Measurements from ENCODE around the gene ARHGEF16.

ARHGEF16 gene

GRCh38 chr1:3509721-3510120 is 55.3 kb downstream of the ARHGEF16 start:
- POLR2A ChIA-PET: no interaction called here
- CTCF ChIA-PET: no interaction called here
- Histone ChIP-seq H3K9me3 (ENCODE audit: control insufficient read depth, insufficient read depth, low read depth, low read length) (no peaks in the 10 kb centered on the region), H3K4me3 (ENCODE audit: low read depth, low read length) (no peak overlapping the region), H3K27ac (ENCODE audit: extremely low read depth, low read depth, low read length) (no peak overlapping the region), H3K4me1 (ENCODE audit: control insufficient read depth, insufficient read depth, low read length) (no peaks in the 10 kb centered on the region), H3K36me3 (ENCODE audit: control insufficient read depth in 2 of 2, insufficient read depth in 1 of 2, low read length in 2 of 2) (no peaks in the 10 kb centered on the region)
- TF ChIP-seq ZNF138 (tag by site-specific recombination; IDR thresholded peaks at IDR 0.05; ENCODE audit: borderline replicate concordance) (no peak), GLIS1 (tag by site-specific recombination; IDR thresholded peaks at IDR 0.05) (no peak), ZEB2 (tag by site-specific recombination; IDR thresholded peaks at IDR 0.05) (no peak), ZNF777 (tag by site-specific recombination; IDR thresholded peaks at IDR 0.05; ENCODE audit: borderline replicate concordance) (no peak)
- TF ChIP-seq, protein P1, sequence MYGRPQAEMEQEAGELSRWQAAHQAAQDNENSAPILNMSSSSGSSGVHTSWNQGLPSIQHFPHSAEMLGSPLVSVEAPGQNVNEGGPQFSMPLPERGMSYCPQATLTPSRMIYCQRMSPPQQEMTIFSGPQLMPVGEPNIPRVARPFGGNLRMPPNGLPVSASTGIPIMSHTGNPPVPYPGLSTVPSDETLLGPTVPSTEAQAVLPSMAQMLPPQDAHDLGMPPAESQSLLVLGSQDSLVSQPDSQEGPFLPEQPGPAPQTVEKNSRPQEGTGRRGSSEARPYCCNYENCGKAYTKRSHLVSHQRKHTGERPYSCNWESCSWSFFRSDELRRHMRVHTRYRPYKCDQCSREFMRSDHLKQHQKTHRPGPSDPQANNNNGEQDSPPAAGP (tag by site-specific recombination; IDR thresholded peaks at IDR 0.05): no peak

- H3K4me3 ChIP-seq (ENCODE audit: low read depth, low read length): no peak overlapping the region
Observed at GRCh38 chr1:3510136-3510955, 55.9 kb downstream of the ARHGEF16 start.

More at GRCh38 chr1:3510136-3510955, 55.9 kb downstream of the ARHGEF16 start:
- POLR2A ChIA-PET: no interaction called here
- H3K4me1 ChIP-seq (ENCODE audit: control insufficient read depth, insufficient read depth, low read length): no peaks in the 10 kb centered on the region
- no peak overlapping the region for H3K27ac ChIP-seq (ENCODE audit: extremely low read depth, low read depth, low read length)
- CTCF ChIA-PET: no interaction called here
- no peaks in the 10 kb centered on the region for H3K9me3 ChIP-seq (ENCODE audit: control insufficient read depth, insufficient read depth, low read depth, low read length)
- H3K36me3 ChIP-seq (ENCODE audit: control insufficient read depth in 2 of 2, insufficient read depth in 1 of 2, low read length in 2 of 2): no peaks in the 10 kb centered on the region
- TF ChIP-seq, protein P2, sequence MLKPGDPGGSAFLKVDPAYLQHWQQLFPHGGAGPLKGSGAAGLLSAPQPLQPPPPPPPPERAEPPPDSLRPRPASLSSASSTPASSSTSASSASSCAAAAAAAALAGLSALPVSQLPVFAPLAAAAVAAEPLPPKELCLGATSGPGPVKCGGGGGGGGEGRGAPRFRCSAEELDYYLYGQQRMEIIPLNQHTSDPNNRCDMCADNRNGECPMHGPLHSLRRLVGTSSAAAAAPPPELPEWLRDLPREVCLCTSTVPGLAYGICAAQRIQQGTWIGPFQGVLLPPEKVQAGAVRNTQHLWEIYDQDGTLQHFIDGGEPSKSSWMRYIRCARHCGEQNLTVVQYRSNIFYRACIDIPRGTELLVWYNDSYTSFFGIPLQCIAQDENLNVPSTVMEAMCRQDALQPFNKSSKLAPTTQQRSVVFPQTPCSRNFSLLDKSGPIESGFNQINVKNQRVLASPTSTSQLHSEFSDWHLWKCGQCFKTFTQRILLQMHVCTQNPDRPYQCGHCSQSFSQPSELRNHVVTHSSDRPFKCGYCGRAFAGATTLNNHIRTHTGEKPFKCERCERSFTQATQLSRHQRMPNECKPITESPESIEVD (tag by site-specific recombination; IDR thresholded peaks at IDR 0.05): no peak
- TF ChIP-seq EGR2 (tag by site-specific recombination; IDR thresholded peaks at IDR 0.05; ENCODE audit: low read depth) (peak; percentile 60), ZBTB1 (tag by site-specific recombination; IDR thresholded peaks at IDR 0.05) (no peak), ZFHX2 (tag by site-specific recombination; conservative IDR thresholded peaks at IDR 0.05) (peak; percentile 66), TCF7L2 (IDR thresholded peaks at IDR 0.05; ENCODE audit: borderline replicate concordance, low read depth, low read length) (no peak), HIC1 (tag by site-specific recombination; IDR thresholded peaks at IDR 0.05) (no peak), ZNF544 (tag by site-specific recombination; IDR thresholded peaks at IDR 0.05) (no peak), ZNF302 (tag by site-specific recombination; IDR thresholded peaks at IDR 0.05; ENCODE audit: low read depth) (peak; percentile 75; the same call in 1 of the 2 replicates), ZNF362 (tag by site-specific recombination; IDR thresholded peaks at IDR 0.05) (no peak), ZNF639 (tag by site-specific recombination; IDR thresholded peaks at IDR 0.05) (no peak)
